ENCODE data around the gene MGLL.

Gene MGLL

DNA sequence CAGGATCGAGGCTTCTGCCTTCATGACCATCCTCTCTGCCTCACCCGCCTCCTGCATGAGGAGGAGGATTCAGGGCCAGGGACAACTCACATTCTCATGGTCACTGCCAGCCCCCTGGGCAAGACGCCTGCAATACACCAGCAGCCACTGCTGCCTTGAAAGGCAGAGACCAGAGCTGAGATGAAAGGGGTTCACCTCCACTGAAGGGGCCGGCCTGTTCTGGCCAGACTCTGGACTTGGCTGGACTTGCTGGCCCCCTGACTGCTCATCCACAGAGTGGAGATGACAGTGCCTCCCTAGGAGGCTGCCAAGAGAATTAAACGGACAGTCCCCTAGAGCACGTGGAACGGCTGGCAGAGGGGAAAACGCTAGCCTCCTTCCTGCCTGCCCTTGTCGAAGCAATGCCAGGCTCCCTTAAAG is 35.2 kb downstream of the MGLL start:
- no peak for DNase-seq

DNA sequence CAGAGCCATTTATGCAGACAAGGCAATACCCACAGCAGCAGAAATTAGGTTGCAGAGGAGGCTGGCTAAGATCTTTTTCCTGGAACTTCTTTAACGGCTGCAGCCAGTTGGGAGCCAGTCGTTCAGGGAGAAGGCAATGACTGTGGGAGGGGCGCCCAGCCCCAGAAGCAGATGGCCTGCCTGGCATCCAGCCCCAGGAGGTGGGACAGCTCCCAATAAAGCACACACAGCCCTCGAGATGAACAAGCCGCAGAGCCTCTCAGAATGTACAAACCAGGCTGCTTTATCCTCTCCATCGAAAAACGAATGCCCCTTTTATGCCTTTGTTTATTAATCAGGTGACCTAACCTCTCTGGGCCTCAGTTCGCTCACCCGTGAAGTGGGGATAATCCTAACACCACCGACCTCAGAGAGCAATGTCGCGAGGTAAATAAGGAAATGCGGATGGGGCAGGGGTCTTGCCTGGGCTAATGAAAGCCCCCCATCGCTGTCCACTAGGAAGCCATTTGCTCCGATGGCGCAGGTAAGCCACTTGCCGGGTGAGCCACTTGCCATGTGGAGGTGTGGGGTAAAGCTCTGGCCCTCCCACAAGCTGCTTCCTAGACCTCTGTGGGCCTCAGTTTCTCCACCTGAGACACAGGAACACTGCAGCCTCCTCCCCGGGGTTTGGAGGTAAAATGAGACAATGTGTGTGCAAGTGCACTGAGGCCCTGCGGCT is 35.8 kb downstream of the MGLL start:
- peak; percentile 22 for DNase-seq

DNA sequence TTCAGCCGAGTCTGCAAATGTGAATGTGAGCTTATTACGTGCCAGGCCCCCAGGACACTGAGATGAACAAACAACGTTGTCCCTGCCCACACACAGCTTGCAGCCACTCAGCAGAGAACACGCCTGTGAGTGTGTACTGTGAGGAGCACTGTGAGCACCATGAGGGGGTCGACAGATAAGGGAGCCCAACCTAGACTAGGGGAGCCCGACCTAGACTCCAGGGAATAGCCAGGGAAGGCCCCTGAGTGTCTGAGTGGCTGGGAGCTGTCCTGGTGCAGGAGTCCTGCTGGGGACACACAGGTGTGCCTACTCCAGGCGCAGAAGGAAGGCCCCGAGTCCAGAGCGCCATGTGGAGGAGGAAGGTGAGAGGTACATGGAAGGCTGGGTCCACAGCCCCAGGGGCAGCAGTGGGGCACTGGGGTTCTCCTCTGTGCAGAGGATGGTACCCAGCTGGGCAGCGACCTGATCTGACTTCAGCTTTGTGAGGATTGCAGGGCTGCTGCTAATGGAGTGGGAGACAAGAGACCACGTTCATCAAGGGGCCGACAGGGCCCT is 36.5 kb downstream of the MGLL start:
- DNase-seq, result no peak

DNA sequence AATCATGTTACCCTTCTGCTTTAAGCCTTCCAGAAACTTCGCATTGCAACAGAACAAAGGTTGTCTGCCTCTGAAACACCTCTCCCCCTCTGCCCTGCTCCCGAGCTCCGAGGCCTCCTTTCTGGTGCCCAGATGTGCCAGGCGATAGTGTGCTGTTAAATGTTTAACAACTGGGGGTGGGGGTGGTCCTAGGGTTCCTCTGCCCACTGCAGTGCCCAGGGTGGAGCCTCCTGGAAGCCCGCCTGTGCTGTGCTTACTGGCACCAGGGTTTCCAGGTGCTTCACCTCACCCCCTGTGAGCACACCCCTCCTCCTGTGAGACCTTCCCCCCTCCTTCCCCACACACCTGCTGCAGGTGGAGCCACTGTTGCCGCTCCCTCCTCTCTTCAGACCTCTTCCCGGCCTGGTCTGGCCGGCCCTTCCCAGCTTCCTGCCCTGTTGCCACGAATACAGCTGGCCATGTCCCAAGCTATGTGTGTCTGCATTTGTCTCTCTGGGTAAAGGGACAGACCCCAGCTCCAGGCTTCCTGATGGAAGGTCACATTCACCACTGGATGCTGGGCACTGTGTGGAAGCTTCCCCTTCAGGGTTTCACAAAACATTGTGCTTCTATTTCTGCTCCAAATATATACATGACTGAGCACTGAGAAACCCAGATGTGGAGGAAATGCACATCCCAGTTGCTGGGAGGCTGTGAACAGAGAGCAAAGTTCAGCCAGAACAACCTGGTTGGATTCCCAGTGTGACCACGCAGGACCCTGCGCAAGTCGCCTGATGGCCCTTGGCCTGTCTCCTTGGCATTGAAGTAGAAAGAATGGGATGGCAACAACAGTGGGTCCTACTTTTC is 37.2 kb downstream of the MGLL start:
- no peak for DNase-seq

DNA sequence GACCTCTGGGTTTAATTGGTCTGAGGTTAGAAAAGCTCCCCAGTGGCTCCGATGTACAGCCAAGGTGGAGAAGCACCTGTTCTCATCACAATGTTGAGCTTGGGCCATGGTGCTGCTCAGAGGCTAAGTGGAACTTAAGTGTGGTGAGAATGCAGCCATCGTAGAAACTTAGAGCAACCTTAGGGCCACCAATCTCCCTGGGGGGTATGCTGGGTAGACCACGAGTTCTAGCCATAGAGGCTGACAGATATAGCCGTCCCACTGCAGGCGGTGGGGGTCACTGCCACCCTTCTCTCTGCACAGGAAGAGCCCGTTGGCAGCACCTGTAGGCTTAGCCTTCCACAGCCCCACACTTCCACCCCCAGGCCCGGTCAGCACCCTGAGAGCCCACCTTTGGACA is 38.0 kb downstream of the MGLL start:
- DNase-seq, result no peak

DNA sequence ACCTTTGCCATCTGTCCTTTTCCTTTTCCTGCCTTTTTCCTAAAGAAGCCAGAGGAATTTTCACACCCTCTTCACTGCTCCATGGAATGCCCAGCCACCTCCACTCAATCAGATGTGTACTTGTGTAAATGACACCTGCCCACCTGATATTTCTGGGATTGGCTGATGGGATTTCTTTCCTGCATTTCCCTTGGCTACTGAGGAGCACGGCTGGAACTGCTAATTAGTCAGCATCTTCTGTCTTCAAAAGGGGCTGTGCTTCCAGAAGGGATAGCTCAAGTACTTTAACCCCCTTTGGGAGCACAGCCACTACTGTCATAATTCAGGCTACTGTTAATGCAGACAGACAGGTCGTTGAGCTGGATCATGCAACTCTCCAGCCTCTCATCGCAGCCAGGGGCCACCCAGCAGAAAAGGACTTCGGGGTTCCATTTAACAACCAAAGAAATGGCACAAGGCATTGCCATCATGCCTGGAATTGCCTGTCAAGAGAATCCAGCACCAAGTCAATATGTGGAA is 38.6 kb downstream of the MGLL start:
- DNase-seq, result no peak

DNA sequence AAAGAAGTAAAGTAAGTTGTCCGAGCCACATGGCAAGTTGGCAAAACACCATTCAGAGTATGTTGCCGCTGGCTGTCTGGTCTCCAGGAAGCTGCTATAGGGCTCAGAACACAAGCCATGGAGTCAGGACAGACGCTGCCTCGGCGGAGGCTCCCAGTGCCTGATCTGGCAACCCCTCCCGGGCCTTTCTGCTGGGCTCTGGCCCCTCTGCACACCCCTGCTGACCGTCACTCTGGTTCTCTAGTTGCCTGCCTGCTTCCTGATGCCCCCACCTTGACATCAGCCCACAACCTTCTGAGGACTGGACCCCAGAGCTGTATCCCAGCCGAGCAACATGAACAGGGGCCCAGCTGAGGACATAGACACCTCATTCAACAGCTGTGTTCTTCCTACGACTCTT is 39.1 kb downstream of the MGLL start:
- DNase-seq, result no peak

DNA sequence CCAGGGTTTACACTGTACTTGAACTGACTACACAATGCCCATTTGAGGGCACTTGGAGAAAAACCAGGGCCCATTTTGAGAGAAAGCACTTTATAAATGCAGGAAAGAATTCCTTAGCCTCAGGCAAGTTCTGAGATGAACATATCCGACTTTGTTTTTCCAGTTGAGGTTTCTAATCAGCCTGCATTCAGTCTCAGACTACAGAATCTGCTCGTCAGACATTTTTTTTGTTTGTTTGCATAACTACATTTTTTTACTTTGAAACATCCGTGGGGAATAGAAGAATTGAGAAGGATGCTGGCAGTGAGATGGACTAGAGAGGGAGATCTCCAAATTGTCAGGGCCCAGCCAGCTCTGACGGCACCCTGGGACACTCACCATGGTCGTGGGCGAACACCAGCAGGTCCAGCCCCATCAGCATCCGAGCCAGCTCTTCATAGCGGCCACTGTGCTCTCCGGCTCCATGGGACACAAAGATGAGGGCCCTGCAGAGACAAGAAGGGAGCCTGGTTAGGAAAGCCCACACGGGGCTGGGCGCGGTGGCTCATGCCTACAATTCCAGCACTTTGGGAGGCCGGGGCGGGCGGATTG is 40.8 kb downstream of the MGLL start:
- no peak for DNase-seq

DNA sequence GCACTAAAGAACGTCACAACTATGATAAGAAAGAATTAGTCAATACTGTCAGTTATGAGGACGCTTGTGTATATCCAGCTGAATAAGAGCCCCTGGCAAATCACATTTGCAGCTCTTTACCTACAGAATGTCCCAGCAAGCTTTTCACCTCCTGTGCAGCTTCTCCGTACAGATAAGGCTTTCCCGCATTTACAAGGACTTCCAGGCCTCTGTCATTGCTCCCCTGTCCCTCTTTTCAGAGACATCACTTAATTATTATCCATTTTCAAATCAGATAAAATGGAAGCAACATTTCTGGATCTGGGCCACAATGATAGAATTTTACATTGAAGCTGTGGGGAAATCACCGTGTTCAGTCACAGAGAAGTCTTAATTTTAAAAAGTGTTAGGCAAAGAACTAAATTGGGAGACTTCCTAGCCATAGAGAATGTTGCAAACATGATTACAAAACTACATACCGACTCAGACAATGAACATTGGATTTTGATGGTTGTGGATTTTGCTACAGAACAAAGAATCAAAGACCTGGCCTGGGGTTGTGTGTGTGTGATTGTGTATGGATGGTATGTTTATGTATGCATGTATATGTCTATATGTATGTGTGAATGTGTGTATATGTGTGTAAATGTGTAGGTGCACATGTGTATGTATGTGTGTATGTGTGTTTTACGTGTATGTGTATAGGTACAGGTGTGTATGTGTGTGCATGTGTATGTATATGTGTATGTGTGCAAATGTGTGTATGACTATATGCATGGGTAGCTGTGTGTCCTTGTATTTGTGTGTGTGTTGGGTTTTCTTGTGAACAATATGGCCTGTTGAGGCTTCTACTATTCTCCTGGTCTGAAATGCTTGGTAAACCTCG is 41.5 kb downstream of the MGLL start:
- DNase-seq, result no peak

DNA sequence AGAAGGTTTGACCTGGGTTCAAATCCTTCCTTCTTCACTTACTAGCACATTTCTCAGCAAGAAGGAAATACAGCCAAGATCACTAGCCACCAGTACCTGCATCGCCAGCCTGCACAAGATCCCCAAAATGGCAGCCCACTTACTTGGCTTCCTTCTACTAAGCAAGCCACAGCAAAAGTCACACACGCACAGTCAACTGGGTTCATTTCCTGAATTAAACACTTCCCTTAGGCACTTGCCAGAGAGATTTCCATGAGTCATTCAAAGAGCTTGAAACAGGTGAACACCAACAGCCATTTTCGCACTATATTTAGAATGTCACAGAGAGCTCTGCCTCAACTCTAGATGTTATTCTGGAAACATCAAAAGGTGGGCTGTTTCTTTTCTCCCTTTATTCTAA is 42.6 kb downstream of the MGLL start:
- peak; percentile 69 for DNase-seq

DNA sequence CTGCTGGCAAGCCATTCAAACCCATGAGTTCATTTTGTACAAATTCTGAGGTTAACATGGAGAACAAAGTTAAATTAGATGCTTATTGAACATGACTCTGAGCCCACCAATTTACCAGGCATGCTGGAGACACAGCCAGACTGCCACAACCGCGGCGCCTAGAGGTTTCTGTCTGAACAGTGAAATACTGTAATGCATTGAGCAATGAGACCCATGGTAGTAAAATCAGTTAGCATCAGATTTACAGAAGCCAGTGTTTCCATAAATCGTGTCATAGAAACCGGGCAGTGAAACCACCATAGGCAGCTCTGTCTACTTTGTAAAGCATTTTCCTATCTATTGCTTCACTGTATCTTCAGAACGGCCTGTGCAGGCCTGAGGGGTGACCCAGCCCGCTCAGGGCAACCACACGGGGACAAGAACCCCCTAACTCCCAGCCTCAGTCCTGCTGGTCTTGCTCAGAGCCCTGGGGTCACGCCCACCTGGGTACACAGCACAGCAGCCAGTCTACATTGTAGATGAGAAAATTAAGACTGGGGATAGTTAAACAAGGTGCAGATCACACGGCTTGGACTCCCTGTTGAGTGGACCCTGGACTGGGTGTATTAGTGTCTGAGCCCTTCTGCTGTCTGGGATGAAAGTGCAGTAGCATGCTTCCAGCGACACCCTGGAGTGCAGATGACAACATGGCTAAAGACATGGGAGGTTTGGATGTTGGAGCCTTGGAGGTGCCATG is 44.2 kb downstream of the MGLL start:
- DNase-seq, result peak; percentile 97

DNA sequence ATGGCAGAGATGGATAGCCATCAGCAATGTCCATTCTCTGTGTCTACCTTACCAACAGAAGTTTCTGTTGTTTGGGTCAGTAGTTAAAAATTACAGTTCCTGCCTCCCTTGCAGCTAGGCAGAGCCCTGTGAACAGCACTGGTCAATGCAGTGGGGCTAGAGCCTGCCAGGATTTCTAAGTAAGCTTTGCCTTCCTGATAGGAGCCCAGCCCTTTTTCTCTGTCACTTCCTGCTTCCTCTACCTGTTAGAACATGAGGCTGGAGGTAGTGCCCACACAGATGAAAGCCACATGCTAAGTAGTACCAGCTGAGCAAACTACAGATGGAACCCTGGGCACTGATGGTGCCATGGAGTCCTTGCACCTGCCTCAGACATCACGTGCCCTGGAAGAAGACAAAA is 45.0 kb downstream of the MGLL start:
- no peak for DNase-seq

DNA sequence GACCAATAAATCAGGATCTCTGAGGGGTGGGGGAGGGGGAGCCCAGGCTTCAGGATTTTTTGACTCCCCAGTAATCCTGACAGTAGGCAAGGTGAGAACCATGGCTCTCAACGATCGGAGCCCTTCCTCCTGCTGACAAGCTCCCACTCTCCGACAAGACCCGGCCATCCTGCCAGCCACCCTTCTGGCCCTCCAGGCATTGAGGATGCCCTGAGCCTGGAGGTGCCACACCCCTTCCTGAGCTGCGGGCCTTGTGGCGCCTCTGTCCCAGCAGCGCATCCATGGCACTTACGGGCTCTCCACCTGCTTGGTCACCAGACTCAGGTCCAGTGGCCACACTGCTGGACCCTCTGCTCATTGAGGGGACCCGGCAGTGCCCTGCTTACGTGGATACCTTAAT is 46.0 kb downstream of the MGLL start:
- no peak for DNase-seq

DNA sequence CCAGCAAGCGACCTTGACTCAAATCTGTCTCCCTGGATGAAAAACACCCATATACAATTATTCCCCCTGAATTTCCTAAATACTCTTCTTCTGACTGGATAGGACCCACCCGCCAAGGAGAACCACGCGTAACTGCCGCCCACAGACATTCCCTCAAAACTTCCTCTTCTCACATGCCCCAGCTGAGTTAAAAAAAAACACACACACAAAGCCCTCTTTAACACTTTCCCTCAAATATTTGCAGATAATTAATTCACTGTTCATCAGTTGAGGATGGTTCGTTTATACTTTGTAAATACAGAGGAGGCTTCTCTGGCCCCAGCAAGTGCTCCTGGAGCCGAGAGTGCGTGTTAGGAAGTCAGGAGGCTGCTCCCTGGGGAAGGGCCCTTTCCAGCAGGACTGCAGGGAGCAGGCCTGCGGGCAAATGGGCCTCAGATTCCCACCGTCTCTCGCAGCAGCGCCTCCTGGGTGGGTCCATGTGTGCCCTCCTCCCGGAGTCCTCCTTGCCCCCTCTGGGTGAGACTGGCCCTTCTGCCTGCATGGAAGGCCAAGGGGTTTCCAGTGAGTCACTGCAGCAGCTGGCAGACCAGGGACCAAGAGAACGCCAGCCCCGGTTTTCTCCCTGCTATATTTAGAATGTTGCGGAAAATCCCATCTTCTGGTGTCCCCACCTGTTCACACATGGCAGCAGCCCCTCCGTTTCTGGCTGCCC is 46.8 kb downstream of the MGLL start:
- peak; percentile 56 for DNase-seq

DNA sequence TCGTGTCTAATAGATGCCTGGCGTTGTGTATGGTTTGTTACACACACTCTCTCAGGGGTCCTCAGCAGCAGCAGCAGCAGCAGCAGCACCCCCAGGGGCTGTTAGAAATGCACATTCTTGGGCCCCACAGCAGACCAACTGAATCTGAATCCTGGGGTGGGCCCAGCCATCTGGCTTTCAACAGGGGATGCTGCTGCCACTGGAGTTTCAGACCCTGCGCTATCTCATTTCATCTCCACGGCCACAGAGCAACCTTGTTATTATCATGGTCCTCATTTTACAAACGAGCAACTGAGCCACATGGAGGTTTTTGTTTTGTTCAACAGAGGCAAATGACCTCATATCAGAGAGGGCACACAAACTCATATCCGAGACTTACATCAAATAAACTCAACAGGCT is 47.7 kb downstream of the MGLL start:
- DNase-seq, result no peak

DNA sequence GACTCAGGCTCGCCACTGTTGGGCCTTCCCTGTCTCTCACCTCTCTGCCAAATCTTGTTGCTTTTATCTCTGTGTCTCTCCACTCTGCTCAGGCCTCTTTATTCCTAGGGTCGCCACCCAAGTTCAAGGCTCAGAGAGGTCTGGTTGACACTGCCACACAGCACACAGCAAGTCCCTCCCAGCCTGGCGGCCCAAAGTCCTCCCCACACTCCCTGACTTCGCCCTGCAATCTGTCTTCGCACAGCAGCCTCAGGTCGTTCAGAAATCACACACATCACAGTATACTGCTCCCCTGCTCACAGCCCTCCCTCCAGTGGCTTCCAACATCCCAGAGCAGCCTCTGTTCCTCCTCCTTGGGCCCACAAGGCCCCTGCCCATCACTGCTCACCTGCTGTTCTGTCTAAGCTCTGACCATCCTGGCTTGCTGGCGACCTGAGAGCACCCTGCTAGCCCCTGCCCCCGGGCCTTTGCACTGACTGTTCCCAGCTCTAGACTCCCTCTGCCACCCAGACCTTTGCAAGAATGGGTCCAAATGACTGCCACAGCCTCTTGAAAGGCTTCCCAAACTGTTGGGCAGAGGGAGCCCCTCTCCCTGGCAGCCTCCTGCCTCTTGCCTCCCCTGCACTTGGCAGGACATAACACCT is 48.4 kb downstream of the MGLL start:
- DNase-seq, result no peak

DNA sequence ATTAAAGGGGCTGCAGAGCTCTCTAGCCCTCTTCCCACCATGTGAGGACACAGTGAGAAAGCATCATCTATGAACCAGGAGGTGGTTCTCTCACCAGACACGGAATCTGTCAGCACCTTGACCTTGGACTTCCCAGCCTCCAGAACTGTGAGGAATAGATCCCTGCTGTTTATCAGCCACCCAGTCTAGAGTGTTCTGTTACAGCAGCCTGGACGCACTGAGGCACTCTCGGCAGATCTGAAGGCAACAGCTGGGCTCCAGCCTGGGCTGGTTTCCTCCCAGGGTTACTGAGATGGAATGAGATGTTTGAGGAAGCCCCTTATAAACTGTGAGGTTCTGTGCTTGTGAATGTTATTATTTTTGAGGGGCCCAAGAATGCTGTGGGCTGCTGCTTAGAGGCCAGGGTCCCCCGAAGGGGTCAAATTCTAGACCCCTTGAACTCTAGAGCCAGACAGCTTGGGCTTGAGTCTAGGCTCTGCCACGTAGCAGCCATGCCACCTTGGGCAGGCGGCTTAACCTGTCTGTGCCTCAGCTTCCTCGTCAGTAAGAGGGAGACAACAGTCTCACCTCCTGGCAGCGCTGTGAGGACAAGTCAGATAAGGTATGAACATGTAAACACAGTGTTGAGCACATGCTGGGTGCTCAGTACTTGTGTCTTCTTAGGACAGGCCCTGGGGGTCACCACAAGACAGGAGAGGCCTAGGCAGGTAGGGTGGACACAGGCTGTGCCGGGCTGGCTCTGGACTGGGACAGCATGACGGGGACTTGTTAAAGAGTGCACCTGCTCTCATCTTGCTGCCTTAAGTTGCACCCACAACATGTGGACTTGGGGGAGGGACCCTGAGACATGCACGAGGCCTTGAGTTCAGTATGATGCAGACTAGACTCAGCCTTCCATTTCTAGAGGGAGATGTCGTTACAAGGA is 49.2 kb downstream of the MGLL start:
- DNase-seq, result no peak

DNA sequence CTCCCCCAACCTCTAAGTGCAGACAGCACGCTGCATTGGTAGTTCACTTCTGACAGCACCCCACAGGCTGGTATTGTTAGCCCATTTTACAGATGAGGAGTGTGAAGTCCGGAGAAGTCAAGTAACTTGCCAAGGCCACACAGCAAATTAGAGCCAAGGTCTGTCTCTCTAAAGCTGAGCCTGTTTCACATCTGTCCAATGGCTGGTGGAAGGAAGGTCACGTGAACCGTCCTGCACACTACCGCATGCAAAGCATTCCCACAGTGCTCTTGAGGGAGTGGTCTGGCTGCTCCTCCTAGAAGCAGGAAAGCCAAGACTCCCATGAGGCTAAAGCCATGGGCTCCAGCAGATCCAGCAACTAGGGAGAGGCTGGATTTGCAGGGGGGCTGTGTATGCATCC is 50.0 kb downstream of the MGLL start:
- no peak for DNase-seq

DNA sequence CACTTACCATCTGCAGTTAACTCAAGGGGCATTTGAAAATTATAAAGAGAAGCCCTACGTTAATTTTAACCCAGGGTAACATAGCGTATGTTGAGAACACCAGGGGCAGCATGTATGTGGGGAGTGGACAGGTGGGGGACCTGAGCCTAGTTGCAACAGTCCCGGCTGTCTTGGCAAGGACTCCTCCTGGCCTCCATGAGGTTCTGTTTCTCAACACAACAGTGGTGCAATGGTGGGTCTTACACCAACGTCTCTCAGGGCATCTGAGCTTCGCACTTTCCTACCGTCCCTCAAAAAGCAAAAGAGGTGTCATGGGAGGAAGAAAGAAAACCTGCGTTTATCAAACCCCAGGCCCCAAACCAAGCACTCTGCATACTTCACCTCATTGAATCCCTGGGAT is 50.6 kb downstream of the MGLL start:
- DNase-seq, result no peak
